PC-3 (cell line): Measurements from ENCODE around the gene MUC20. TPM values are rescaled to one million over a fixed set of nuclear protein-coding genes. Genes with fewer than 3 reads are reported as not detected.
"Not testable (repeated sequence)": the region's sequence is repeated elsewhere in the genome, so short reads cannot be mapped to it uniquely, and the experiment has no call there.

Experiments used
- ATAC-seq: fragments of 200-7000 bp; cut with Tn5 transposase; 2 replicates; pipeline ENCODE4 v1.9.1; 2020; ENCODE audit warnings: mild to moderate bottlenecking, moderate library complexity
- BruUV-seq: library from RNA; stranded (reverse); fragments of 400-500 nt; replicated peaks from 2 replicates; lab custom pipeline; 2021; lab: Mats Ljungman, UMichigan
- CTCF ChIA-PET: fragments of 300-600 bp; sonication (Branson Sonifier 250); formaldehyde crosslinking; loops from one replicate; lab custom pipeline; 2022; ENCODE audit warnings: antibody characterized with exemption; lab: Charles Lee
- POLR2A ChIA-PET: fragments of 300-600 bp; sonication (Branson Sonifier 250); formaldehyde crosslinking; loops from one replicate; lab custom pipeline; 2022; ENCODE audit warnings: antibody characterized with exemption; ENCODE audit not compliant: unreplicated experiment; lab: Charles Lee
- DNase-seq: peaks from one replicate; pipeline ENCODE4 v3.0.0-alpha.2; 2015
- H2AFZ ChIP-seq: fragments of 300-600 bp; sonication (generic); 2 replicates; pipeline ENCODE4 v1.6.0; 2016; ENCODE audit warnings: antibody characterized with exemption, low read length
- H3F3A ChIP-seq: fragments of 300-600 bp; sonication (generic); one replicate; pipeline ENCODE4 v1.6.0; 2017; ENCODE audit warnings: antibody characterized with exemption, low read length, control low read depth, mild to moderate bottlenecking; ENCODE audit not compliant: unreplicated experiment
- H3K27ac ChIP-seq: fragments of 300-600 bp; sonication (generic); 2 replicates; pipeline ENCODE4 v1.5.1; 2016; ENCODE audit warnings: mild to moderate bottlenecking, low read length
- H3K27me3 ChIP-seq: fragments of 300-600 bp; sonication (generic); 2 replicates; pipeline ENCODE4 v1.6.1; 2016; ENCODE audit warnings: low read length, mixed read lengths
- H3K36me3 ChIP-seq: fragments of 300-600 bp; sonication (generic); 2 replicates; pipeline ENCODE4 v1.6.1; 2016; ENCODE audit warnings: low read depth, mixed run types, low read length, mixed read lengths
- H3K4me1 ChIP-seq: fragments of 300-600 bp; sonication (generic); 2 replicates; pipeline ENCODE4 v1.5.1; 2016; ENCODE audit warnings: low read length; ENCODE audit not compliant: insufficient read depth
- H3K4me2 ChIP-seq: fragments of 300-600 bp; sonication (generic); 2 replicates; pipeline ENCODE4 v1.6.0; 2016; ENCODE audit warnings: low read length
- H3K4me3 ChIP-seq: fragments of 300-600 bp; sonication (generic); 2 replicates; pipeline ENCODE4 v1.5.1; 2016; ENCODE audit warnings: mild to moderate bottlenecking, low read length, mixed read lengths
- H3K79me2 ChIP-seq: fragments of 300-600 bp; sonication (generic); 2 replicates; pipeline ENCODE4 v1.6.1; 2017; ENCODE audit warnings: low read length, mixed read lengths
- H3K9ac ChIP-seq: fragments of 300-600 bp; sonication (generic); 2 replicates; pipeline ENCODE4 v1.6.0; 2016; ENCODE audit warnings: mild to moderate bottlenecking, low read length
- H3K9me2 ChIP-seq: fragments of 300-600 bp; sonication (generic); replicated peaks from 2 replicates; pipeline ENCODE4 v1.6.1; 2016; ENCODE audit warnings: mixed run types, low read length, mixed read lengths
- H3K9me3 ChIP-seq: fragments of 300-600 bp; sonication (generic); 2 replicates; pipeline ENCODE4 v1.6.1; 2016; ENCODE audit warnings: low read length, mixed read lengths
- H4K20me1 ChIP-seq: fragments of 300-600 bp; sonication (generic); 2 replicates; pipeline ENCODE4 v1.6.1; 2016; ENCODE audit warnings: low read length, mixed read lengths
- CTCF ChIP-seq: fragments of 300-600 bp; sonication (generic); conservative IDR thresholded peaks from 2 replicates; pipeline ENCODE4 v1.5.1; 2017; ENCODE audit warnings: antibody characterized with exemption, low read depth, mild to moderate bottlenecking, low read length
- EZH2 ChIP-seq: fragments of 300-600 bp; sonication (generic); IDR thresholded peaks from one replicate; pipeline ENCODE4 v1.6.1; 2017; ENCODE audit warnings: antibody characterized with exemption, mild to moderate bottlenecking, low read length; ENCODE audit not compliant: unreplicated experiment
- EZH2phosphoT487 ChIP-seq: fragments of 300-600 bp; sonication (generic); IDR thresholded peaks from 2 replicates; pipeline ENCODE4 v1.6.1; 2018; ENCODE audit warnings: mild to moderate bottlenecking, antibody characterized with exemption, low read length, borderline replicate concordance
- intact Hi-C: fragments of 100-400 bp; cut with micrococcal nuclease; formaldehyde crosslinking; loops from 2 replicates; pipeline ENCODE4 v1.9.0; 2023
- total RNA-seq: library from RNA; depleted of rRNA; stranded (reverse); fragments of >200 nt; gene quantifications from 2 replicates; pipeline ENCODE4 v1.2.3, GENCODE V29; 2014

Gene MUC20
- total RNA-seq, 1 experiment from 2014 or later, result 0.69 TPM

- no peaks in the 10 kb centered on the region for H3K36me3 ChIP-seq
- POLR2A ChIA-PET, result no interaction called here
Measured at GRCh38 chr3:195727606-195728195, 6.9 kb downstream of the MUC20 start.

GRCh38 chr3:195728789-195729188, 8.0 kb downstream of the MUC20 start:
- H3K9me2 ChIP-seq, ATAC-seq, H3K36me3 ChIP-seq, H3F3A ChIP-seq, H2AFZ ChIP-seq, H3K4me3 ChIP-seq, H3K27ac ChIP-seq, H4K20me1 ChIP-seq, H3K4me2 ChIP-seq, DNase-seq, POLR2A ChIA-PET, BruUV-seq, H3K27me3 ChIP-seq, CTCF ChIA-PET, H3K4me1 ChIP-seq, H3K9me3 ChIP-seq, H3K9ac ChIP-seq, H3K79me2 ChIP-seq: not testable (repeated sequence)
- intact Hi-C loops, result loop anchor here (2.0 kb wide), 1 partner anchor 16 kb away; no protein-coding TSS in a partner anchor

More at GRCh38 chr3:195727606-195728195, 6.9 kb downstream of the MUC20 start:
- Histone ChIP-seq H3K4me3 (no peak overlapping the region), H3K9ac (no peak overlapping the region), H3F3A (no peaks in the 10 kb centered on the region), H4K20me1 (no peaks in the 10 kb centered on the region), H3K4me2 (no peak overlapping the region), H3K9me2 (no peaks in the 10 kb centered on the region), H2AFZ (no peak overlapping the region), H3K27me3 (no peaks in the 10 kb centered on the region), H3K4me1 (no peaks in the 10 kb centered on the region), H3K79me2 (no peaks in the 10 kb centered on the region), H3K9me3 (no peaks in the 10 kb centered on the region), H3K27ac (no peak overlapping the region)
- intact Hi-C loops, result loop anchor here (2.0 kb wide), 1 partner anchor 17 kb away; no protein-coding TSS in a partner anchor
- CTCF ChIA-PET, result no interaction called here
- TF ChIP-seq EZH2, result no peak
- no peak for TF ChIP-seq EZH2phosphoT487
- TF ChIP-seq CTCF, result no peak
- no peak for DNase-seq
- BruUV-seq, result no TSS peak
- no peak for ATAC-seq

GRCh38 chr3:195729476-195730251, 8.9 kb downstream of the MUC20 start:
- CTCF ChIA-PET, result no interaction called here
- H3K36me3 ChIP-seq, result no peaks in the 10 kb centered on the region

More at GRCh38 chr3:195729476-195730251, 8.9 kb downstream of the MUC20 start:
- intact Hi-C loops, result loop anchor here (2.0 kb wide), 1 partner anchor 15 kb away; no protein-coding TSS in a partner anchor
- no peak for TF ChIP-seq CTCF
- no peak for TF ChIP-seq EZH2phosphoT487
- TF ChIP-seq EZH2, result no peak
- Histone ChIP-seq H3K9ac (no peak overlapping the region), H3K9me3 (no peaks in the 10 kb centered on the region), H3K79me2 (no peaks in the 10 kb centered on the region), H3K4me2 (no peak overlapping the region), H3K4me1 (no peaks in the 10 kb centered on the region), H3K27me3 (no peaks in the 10 kb centered on the region), H3F3A (no peaks in the 10 kb centered on the region), H3K27ac (no peak overlapping the region), H3K9me2 (no peaks in the 10 kb centered on the region), H3K4me3 (no peak overlapping the region), H4K20me1 (no peaks in the 10 kb centered on the region), H2AFZ (no peak overlapping the region)
- ATAC-seq (no peak), DNase-seq (no peak)
- BruUV-seq, result no TSS peak
- POLR2A ChIA-PET, result no interaction called here
